HG03457 (cell line): ENCODE data around the gene RAB11FIP4.

Source experiments
- ATAC-seq: cut with Tn5 transposase; IDR thresholded peaks from one replicate; pipeline ENCODE4 v1.9.1; 2021; ENCODE audit warnings: moderate number of reproducible peaks; ENCODE audit not compliant: unreplicated experiment

Gene RAB11FIP4

GRCh38 chr17:31404028-31404949 lies 12.8 kb downstream of the RAB11FIP4 start:
- ATAC-seq = no peak

GRCh38 chr17:31405890-31406371 lies 14.5 kb downstream of the RAB11FIP4 start:
- no peak for ATAC-seq

GRCh38 chr17:31408586-31408985 lies 17.1 kb downstream of the RAB11FIP4 start:
- ATAC-seq = no peak

GRCh38 chr17:31411707-31412285 lies 20.3 kb downstream of the RAB11FIP4 start:
- no peak for ATAC-seq

- ATAC-seq = no peak
Measured at GRCh38 chr17:31412511-31412910, 21.0 kb downstream of the RAB11FIP4 start.

GRCh38 chr17:31413081-31413799 lies 21.8 kb downstream of the RAB11FIP4 start:
- no peak for ATAC-seq

GRCh38 chr17:31413874-31414549 lies 22.5 kb downstream of the RAB11FIP4 start:
- ATAC-seq = no peak

- ATAC-seq = no peak
Measured at GRCh38 chr17:31414550-31414918, 23.1 kb downstream of the RAB11FIP4 start.

GRCh38 chr17:31415004-31415454 lies 23.6 kb downstream of the RAB11FIP4 start:
- ATAC-seq = no peak

GRCh38 chr17:31415640-31416502 lies 24.4 kb downstream of the RAB11FIP4 start:
- ATAC-seq = no peak

GRCh38 chr17:31416503-31416923 lies 25.0 kb downstream of the RAB11FIP4 start:
- ATAC-seq = no peak

GRCh38 chr17:31417051-31417792 lies 25.7 kb downstream of the RAB11FIP4 start:
- ATAC-seq = no peak

GRCh38 chr17:31418773-31419350 lies 27.4 kb downstream of the RAB11FIP4 start:
- no peak for ATAC-seq

GRCh38 chr17:31422443-31422842 lies 31.0 kb downstream of the RAB11FIP4 start:
- no peak for ATAC-seq

GRCh38 chr17:31424944-31425281 lies 33.4 kb downstream of the RAB11FIP4 start:
- ATAC-seq = no peak

GRCh38 chr17:31425282-31426040 lies 34.0 kb downstream of the RAB11FIP4 start:
- no peak for ATAC-seq

GRCh38 chr17:31427684-31428083 lies 36.2 kb downstream of the RAB11FIP4 start:
- no peak for ATAC-seq

- no peak for ATAC-seq
Measured at GRCh38 chr17:31428111-31428510, 36.6 kb downstream of the RAB11FIP4 start.
